ENCODE measurements around the gene INPP5J. TPM values are rescaled to one million over a fixed set of nuclear protein-coding genes. Genes with fewer than 3 reads are reported as not detected.
"Not testable (repeated sequence)": the region's sequence is repeated elsewhere in the genome, so short reads cannot be mapped to it uniquely, and the experiment has no call there.

Gene INPP5J
- polyA plus RNA-seq, 1 donor = 15.1 TPM

- Histone ChIP-seq H3K4me3 (ENCODE audit: low read length) (no peak overlapping the region), H3K36me3 (ENCODE audit: control insufficient read depth, insufficient read depth, low read length) (peaks cover 63% of the 10 kb centered on the region), H3K27me3 (ENCODE audit: control insufficient read depth, insufficient read depth, low read length) (no peaks in the 10 kb centered on the region), H3K9me3 (ENCODE audit: control insufficient read depth, low read depth, low read length) (no peaks in the 10 kb centered on the region), H3K4me1 (ENCODE audit: control insufficient read depth, insufficient read depth, low read length) (peaks cover 24% of the 10 kb centered on the region), H3K27ac (ENCODE audit: low read length) (peak overlapping the region; percentile 51)
- no CpG with 5 or more reads among the region's 2 CpGs for WGBS (ENCODE audit: insufficient coverage, low lambda C conversion rate)
- no peak for DNase-seq
Observed at GRCh38 chr22:31103111-31103510, 19.7 kb upstream of the INPP5J start.

GRCh38 chr22:31103899-31104694 lies 18.7 kb upstream of the INPP5J start:
- Histone ChIP-seq H3K4me3 (ENCODE audit: low read length) (no peak overlapping the region), H3K9me3 (ENCODE audit: control insufficient read depth, low read depth, low read length) (no peaks in the 10 kb centered on the region), H3K27me3 (ENCODE audit: control insufficient read depth, insufficient read depth, low read length) (no peaks in the 10 kb centered on the region), H3K36me3 (ENCODE audit: control insufficient read depth, insufficient read depth, low read length) (peaks cover 55% of the 10 kb centered on the region), H3K4me1 (ENCODE audit: control insufficient read depth, insufficient read depth, low read length) (peaks cover 24% of the 10 kb centered on the region), H3K27ac (ENCODE audit: low read length) (no peak overlapping the region)
- no peak for DNase-seq
- no CpG with 5 or more reads among the region's 33 CpGs for WGBS (ENCODE audit: insufficient coverage, low lambda C conversion rate)

GRCh38 chr22:31104869-31105268 lies 17.9 kb upstream of the INPP5J start:
- peaks cover 47% of the 10 kb centered on the region for H3K36me3 ChIP-seq (ENCODE audit: control insufficient read depth, insufficient read depth, low read length)
- no peak for DNase-seq
- WGBS (ENCODE audit: insufficient coverage, low lambda C conversion rate) = no CpG with 5 or more reads among the region's 35 CpGs
- no peaks in the 10 kb centered on the region for H3K27me3 ChIP-seq (ENCODE audit: control insufficient read depth, insufficient read depth, low read length)
- no peak overlapping the region for H3K27ac ChIP-seq (ENCODE audit: low read length)
- H3K9me3 ChIP-seq (ENCODE audit: control insufficient read depth, low read depth, low read length) = no peaks in the 10 kb centered on the region
- no peak overlapping the region for H3K4me3 ChIP-seq (ENCODE audit: low read length)
- peaks cover 24% of the 10 kb centered on the region for H3K4me1 ChIP-seq (ENCODE audit: control insufficient read depth, insufficient read depth, low read length)

DNA sequence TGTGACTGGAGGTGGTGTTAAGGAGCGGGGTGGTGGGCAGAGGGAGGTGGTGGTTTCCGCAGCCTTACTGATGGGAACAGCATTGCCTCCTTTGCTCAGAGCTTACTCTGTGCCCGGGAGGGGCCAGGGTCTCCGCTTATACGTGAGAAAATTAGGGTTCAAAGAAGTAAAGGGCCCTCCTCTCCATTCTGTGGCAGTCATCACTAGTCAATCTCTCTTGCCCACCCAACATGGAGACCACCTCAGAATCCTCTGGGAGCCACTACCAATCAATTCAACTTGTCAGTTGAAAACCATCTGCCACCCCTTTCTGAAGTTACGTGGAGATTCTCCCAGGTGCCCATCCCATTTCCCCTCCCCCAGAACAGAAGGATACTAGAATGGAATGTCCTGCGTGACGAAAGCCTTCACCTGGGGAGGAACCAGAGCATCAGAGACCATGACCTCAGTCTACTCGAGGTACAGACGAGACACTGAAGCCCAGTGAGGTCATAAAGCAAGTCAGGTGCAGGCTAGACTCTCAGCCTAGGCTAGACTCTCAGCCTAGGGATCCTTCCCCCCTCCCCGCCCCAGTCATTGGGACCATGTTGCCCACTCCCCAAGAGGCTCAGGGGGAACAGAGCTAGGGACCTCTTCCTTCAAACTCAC lies 17.4 kb upstream of the INPP5J start:
- Histone ChIP-seq H3K27me3 (ENCODE audit: control insufficient read depth, insufficient read depth, low read length) (no peaks in the 10 kb centered on the region), H3K36me3 (ENCODE audit: control insufficient read depth, insufficient read depth, low read length) (peaks cover 42% of the 10 kb centered on the region), H3K27ac (ENCODE audit: low read length) (peak overlapping the region; percentile 3), H3K4me1 (ENCODE audit: control insufficient read depth, insufficient read depth, low read length) (peaks cover 24% of the 10 kb centered on the region), H3K4me3 (ENCODE audit: low read length) (no peak overlapping the region), H3K9me3 (ENCODE audit: control insufficient read depth, low read depth, low read length) (no peaks in the 10 kb centered on the region)
- DNase-seq = no peak
- WGBS (ENCODE audit: insufficient coverage, low lambda C conversion rate) = no CpG with 5 or more reads among the region's 11 CpGs

- peak overlapping the region; percentile 56 for H3K4me3 ChIP-seq (ENCODE audit: low read length)
- H3K36me3 ChIP-seq (ENCODE audit: control insufficient read depth, insufficient read depth, low read length) = peaks cover 36% of the 10 kb centered on the region
- WGBS (ENCODE audit: insufficient coverage, low lambda C conversion rate) = no CpG with 5 or more reads among the region's 4 CpGs
- peaks cover 24% of the 10 kb centered on the region for H3K4me1 ChIP-seq (ENCODE audit: control insufficient read depth, insufficient read depth, low read length)
- DNase-seq = no peak
- no peaks in the 10 kb centered on the region for H3K27me3 ChIP-seq (ENCODE audit: control insufficient read depth, insufficient read depth, low read length)
- peak overlapping the region; percentile 75 for H3K27ac ChIP-seq (ENCODE audit: low read length)
- H3K9me3 ChIP-seq (ENCODE audit: control insufficient read depth, low read depth, low read length) = no peaks in the 10 kb centered on the region
Observed at GRCh38 chr22:31106001-31106571, 16.7 kb upstream of the INPP5J start.

DNA sequence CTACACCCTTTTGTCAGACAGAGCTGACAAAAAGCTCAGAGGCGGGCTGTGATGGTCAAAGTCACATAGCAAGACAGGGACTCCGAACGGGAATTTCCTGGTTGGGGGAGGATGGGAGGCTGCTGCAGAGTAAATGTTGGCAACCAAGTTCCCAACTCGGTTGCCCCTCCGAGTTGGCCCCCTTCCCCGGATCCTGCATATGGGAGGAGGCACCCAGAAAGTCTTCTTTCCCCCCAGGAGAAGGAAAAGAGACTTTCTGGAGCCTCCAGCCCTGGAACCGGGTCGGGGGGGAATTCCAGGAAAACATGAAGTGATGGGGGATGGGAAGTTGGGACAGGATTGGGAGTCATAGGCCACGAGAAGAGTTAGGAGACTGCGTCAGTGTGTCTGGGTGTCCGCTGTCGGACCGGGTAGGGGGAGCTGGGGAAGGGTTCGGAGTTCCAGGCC lies 16.0 kb upstream of the INPP5J start:
- H3K27me3 ChIP-seq (ENCODE audit: control insufficient read depth, insufficient read depth, low read length) = no peaks in the 10 kb centered on the region
- peak overlapping the region; percentile 56 for H3K4me3 ChIP-seq (ENCODE audit: low read length)
- peak overlapping the region; percentile 75 for H3K27ac ChIP-seq (ENCODE audit: low read length)
- no peak for DNase-seq
- 20% methylated on average over 1 of the region's 14 CpGs for whole genome bisulfite sequencing (ENCODE audit: insufficient coverage, low lambda C conversion rate)
- peaks cover 23% of the 10 kb centered on the region for H3K4me1 ChIP-seq (ENCODE audit: control insufficient read depth, insufficient read depth, low read length)
- H3K9me3 ChIP-seq (ENCODE audit: control insufficient read depth, low read depth, low read length) = no peaks in the 10 kb centered on the region
- H3K36me3 ChIP-seq (ENCODE audit: control insufficient read depth, insufficient read depth, low read length) = peaks cover 30% of the 10 kb centered on the region

DNA sequence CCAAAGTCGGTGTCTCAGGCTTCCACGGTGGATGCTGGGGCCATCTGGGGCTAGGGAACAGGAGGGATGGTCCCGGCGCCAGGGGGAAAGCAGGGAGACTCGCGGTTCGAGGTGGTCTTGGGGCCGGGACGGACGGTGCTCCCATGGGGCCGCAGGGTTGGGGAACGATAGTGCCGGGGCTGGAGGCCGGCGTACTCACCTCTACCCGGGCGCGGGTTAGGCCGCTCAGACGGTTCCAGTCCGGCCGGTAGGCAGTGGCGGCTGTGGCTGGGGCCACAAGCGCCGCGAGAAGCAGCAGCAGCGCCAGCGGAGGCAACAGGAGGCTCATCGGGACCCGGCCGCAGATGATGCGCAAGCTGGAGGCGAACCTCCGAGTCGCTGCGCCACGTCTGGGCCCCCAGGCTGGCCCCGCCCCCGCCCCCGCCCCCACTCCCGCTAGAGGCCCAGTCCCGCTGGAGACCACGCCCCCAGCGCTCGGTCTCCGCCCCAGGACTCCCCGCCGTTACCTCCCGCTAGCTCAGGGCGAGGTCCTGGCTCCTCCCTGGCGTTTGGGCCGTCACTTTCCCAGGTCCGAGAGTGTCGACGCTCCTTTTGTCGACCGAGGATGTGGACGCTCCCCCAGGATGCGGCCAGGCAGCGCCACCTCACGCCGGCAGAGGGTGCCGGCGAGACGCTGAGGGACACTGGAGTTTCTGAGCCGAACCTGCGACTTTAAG lies 15.4 kb upstream of the INPP5J start, which contains the start of gene SELENOM:
TSS of gene SELENOM (minus strand) at position 391 of the 716 bp plus-strand sequence. CDS start at position 328, 63 bp downstream.
- WGBS (ENCODE audit: insufficient coverage, low lambda C conversion rate) = 0% methylated on average over 2 of the region's 67 CpGs
- H3K27me3 ChIP-seq (ENCODE audit: control insufficient read depth, insufficient read depth, low read length) = no peaks in the 10 kb centered on the region
- peaks cover 17% of the 10 kb centered on the region for H3K4me1 ChIP-seq (ENCODE audit: control insufficient read depth, insufficient read depth, low read length)
- peaks cover 25% of the 10 kb centered on the region for H3K36me3 ChIP-seq (ENCODE audit: control insufficient read depth, insufficient read depth, low read length)
- H3K4me3 ChIP-seq (ENCODE audit: low read length) = peak within 1 kb of the TSS; percentile 56
- peak within 1 kb of the TSS; percentile 75 for H3K27ac ChIP-seq (ENCODE audit: low read length)
- H3K9me3 ChIP-seq (ENCODE audit: control insufficient read depth, low read depth, low read length) = no peaks in the 10 kb centered on the region
- peak; percentile 97 for DNase-seq

- Histone ChIP-seq H3K27ac (ENCODE audit: low read length) (peak overlapping the region; percentile 53), H3K9me3 (ENCODE audit: control insufficient read depth, low read depth, low read length) (no peaks in the 10 kb centered on the region), H3K27me3 (ENCODE audit: control insufficient read depth, insufficient read depth, low read length) (no peaks in the 10 kb centered on the region), H3K36me3 (ENCODE audit: control insufficient read depth, insufficient read depth, low read length) (peaks cover 24% of the 10 kb centered on the region), H3K4me3 (ENCODE audit: low read length) (peak overlapping the region; percentile 29), H3K4me1 (ENCODE audit: control insufficient read depth, insufficient read depth, low read length) (peaks cover 17% of the 10 kb centered on the region)
- WGBS (ENCODE audit: insufficient coverage, low lambda C conversion rate) = 0% methylated on average over 3 of the region's 5 CpGs
- no peak for DNase-seq
Observed at GRCh38 chr22:31107894-31108218, 14.9 kb upstream of the INPP5J start.

GRCh38 chr22:31112547-31113091 lies 10.1 kb upstream of the INPP5J start:
- H3K4me1 ChIP-seq (ENCODE audit: control insufficient read depth, insufficient read depth, low read length); DNase-seq; H3K4me3 ChIP-seq (ENCODE audit: low read length); H3K27ac ChIP-seq (ENCODE audit: low read length); H3K36me3 ChIP-seq (ENCODE audit: control insufficient read depth, insufficient read depth, low read length); H3K27me3 ChIP-seq (ENCODE audit: control insufficient read depth, insufficient read depth, low read length); H3K9me3 ChIP-seq (ENCODE audit: control insufficient read depth, low read depth, low read length): not testable (repeated sequence)
- WGBS (ENCODE audit: insufficient coverage, low lambda C conversion rate) = no CpG with 5 or more reads among the region's 7 CpGs

All from large intestine (tissue), 3 donors.